NCI-H1105 (cell line): ENCODE measurements around the gene PTPN20.

Source experiments
- DNase-seq: peaks from one replicate; lab custom pipeline; 2025; lab: John Stamatoyannopoulos, UW

PTPN20 gene

GRCh38 chr10:47022311-47023131 lies 111.3 kb downstream of the PTPN20 start:
- no peak for DNase-seq

DNA sequence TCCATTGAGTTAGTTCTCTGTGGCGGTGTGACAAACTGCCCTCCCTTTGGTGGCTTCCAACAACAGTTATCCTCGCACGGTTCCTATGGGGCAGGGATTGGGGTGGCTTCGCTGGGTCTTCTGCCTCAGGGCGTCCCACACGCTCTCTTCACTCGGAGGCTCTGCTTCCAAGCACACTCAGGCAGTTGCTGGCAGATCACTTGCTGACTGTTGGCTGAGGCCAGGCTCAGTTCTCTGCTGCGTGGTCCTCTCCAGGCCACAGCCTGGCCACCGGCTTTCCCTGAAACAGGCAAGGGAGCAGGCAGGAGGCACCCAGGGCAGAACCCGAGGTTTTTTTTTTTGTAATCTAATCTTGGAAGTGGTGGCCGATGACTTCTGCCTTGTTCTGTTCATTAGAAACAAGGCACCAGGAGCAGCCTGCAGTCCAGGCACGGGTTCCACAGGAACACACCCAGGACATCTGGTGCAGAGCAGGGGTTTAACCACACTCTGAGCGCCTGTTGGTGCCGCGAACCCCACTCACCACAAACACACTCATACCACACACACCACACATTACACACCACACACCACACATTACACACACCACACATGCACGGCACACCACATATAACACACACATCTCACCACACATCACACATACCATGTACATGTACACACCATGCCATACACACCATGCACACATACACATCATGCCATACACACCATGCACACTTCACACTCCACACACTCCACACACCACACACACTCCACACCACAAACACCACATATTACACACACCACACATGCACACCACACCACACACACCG lies 112.2 kb downstream of the PTPN20 start:
- DNase-seq: no peak

GRCh38 chr10:47024046-47024322 lies 112.8 kb downstream of the PTPN20 start:
- no peak for DNase-seq

GRCh38 chr10:47024399-47025252 lies 113.4 kb downstream of the PTPN20 start:
- peak; percentile 11 for DNase-seq

DNA sequence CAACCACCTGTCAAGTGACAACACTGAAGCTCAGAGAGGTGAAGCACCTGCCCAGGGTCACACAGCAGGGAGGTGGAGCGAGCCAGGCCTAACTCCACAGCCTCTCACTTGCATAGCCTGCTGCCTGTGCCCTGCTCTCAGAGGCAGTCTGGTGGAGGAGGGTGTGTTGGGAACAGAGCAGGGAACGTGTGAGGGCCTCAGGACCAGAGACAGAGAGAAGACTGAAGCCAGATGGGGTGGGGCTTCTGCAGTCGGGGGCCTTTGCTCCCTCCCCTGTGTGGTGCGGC lies 114.0 kb downstream of the PTPN20 start:
- DNase-seq: no peak

DNA sequence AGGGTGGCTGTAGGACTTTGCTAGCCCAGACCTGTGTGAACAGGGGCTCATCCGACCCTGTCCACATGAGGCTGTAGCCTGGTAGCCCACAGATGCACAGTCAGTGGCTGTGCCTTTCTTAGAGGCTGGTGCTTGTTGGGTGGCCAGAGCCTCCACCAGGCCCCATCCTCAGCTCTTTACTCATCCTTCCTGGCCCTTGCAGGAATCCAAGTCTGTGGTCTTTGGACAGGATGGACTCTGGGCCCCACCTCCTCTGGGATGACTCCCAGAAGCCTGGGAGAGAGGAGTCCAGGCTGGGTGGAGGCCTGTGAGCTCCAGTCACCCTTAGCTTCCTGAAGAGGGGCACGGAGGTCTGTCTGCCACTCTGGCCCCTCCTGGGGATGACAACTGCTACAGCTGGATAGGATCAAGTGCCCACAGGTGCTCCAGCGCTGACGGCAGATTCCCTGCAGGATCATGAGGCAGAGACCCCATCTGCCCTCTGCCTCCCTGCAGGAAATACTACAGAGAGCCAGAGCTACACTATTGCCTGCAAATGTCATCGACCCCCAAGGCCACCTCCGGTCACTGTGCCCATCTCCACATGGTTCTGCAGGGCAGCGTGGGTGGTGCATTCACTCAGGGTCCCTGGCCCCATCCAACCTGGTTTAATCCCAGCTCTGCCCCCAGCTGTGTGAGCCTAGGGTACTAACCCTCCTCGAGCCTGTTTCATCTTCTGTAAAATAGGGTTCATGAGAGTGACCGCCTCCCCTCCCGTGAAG lies 114.5 kb downstream of the PTPN20 start:
- DNase-seq: no peak

DNA sequence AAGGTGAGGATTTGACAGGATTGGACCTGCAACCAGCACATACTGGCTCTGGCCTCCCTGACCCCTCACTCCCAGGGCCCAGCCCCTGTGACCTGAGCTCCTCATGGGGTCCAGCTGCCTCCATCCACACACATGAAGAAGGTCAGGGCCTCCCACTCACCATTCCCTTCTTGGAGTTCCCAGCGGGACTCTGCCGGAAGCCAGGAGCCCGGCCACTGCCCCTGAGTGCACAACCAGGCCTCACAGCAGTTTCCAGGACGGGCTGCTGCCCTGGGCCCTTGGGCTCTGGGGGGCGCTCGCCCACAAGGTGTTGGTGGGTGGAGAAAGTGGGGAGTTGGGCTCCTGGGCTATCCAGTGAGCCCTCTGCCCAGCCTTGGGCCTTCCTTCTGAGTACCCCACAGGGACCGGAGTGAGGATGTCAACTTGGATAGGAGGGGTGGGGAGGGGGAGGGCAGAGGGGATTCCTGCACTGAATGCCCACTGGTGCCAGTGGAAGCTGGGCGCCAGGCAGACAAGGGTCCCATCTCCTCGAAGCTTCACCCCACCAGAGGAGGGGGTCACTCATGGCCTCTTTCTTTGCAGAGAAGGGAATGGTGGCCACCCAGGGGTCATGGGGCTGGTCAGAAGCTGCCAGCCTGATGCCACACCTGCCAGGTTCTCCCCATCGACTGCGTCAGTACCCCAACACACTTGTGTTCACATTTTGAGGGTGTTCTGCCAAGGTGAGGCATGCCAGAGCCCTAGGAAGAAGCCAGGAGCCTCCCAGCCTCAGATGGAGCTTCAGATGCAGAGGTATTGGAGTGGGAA lies 115.3 kb downstream of the PTPN20 start:
- DNase-seq: no peak

GRCh38 chr10:47027108-47027783 lies 116.0 kb downstream of the PTPN20 start:
- no peak for DNase-seq

DNA sequence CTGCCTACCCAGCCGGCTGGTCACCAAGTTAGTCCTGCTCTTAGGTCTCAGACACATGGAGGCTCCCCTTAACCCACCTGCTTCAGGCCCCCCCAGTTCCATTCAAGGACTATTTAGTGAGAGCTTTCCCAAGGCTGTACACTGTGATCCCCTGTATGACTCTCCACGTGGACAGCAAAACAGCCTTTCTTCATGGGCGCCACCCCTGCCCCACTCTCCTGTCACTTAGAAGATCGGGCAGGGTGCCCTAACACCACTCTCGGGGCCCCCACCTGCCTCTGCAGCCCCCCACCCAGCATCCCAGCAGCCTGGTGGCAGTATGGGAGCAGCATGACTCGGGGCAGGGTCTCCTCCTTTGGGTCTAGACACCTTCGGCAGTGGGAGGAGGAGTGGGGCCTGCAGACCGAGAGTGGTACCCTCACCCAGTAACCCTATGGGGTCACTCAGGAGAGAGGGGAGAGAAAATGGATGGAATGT lies 116.6 kb downstream of the PTPN20 start:
- DNase-seq: no peak

- no peak for DNase-seq
Measured at GRCh38 chr10:47028466-47028865, 117.2 kb downstream of the PTPN20 start.

DNA sequence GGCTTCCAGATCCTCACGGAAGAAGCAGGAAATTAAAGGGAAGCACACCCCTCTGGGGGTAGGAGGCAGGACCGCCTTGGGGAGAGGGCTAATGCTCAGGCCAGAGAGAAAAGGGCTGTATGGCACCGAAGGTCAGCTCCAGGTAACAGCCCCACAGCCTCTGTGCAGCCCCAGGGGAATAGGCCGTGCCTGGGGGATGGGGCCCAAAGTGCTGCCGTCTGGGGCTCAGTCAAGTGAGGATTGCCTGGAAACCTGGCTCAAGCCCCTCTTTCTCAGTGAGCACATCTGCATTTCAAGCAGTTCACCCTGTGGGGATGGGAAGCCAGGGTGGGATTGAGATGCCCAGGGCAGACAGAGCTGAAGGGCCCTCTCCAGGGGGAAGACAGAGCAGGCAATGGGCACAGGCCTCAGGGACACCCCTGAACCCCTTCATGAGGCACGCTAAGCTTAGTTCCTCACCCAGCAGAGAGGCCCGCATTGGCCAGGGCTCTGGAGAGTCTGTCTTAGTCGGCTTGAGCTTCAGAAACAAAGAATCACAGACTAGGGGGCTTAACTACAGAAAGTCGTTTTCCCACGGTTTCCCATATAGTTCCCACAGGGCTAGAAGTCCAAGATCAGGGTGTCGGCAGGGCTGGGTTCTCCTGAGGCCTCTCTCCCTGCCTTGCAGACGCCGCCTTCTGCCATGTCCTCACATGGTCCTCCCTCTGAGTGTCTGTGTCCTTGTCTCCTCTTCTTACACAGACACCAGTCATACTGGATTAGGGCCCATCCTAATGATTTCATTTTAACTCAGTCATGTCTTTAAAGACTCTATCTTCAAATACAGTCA lies 118.2 kb downstream of the PTPN20 start:
- no peak for DNase-seq

DNA sequence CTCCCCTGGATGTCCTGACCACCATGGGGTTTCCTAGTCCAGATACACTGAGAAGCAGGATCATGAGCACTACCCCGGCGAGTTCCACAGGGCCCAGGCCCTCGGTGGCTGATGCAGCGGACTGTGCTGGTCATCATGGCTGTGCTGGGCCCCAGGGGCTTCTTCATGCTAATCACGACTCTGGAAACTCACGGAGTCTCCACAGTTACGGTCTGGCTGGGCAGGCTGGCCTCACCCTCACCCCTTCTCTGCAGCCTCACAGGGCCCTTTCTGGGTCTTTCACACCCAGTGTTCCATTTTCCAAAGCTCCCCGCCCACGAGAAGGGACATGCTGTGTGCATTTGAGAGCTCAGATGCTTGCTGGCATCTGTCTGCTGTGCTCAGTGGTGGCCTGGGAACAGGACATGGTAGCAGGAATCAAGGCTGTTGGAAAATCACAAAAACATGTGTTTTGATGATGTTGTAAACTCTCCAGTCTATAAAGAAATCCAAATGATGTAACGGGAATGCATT lies 119.0 kb downstream of the PTPN20 start:
- DNase-seq: no peak

DNA sequence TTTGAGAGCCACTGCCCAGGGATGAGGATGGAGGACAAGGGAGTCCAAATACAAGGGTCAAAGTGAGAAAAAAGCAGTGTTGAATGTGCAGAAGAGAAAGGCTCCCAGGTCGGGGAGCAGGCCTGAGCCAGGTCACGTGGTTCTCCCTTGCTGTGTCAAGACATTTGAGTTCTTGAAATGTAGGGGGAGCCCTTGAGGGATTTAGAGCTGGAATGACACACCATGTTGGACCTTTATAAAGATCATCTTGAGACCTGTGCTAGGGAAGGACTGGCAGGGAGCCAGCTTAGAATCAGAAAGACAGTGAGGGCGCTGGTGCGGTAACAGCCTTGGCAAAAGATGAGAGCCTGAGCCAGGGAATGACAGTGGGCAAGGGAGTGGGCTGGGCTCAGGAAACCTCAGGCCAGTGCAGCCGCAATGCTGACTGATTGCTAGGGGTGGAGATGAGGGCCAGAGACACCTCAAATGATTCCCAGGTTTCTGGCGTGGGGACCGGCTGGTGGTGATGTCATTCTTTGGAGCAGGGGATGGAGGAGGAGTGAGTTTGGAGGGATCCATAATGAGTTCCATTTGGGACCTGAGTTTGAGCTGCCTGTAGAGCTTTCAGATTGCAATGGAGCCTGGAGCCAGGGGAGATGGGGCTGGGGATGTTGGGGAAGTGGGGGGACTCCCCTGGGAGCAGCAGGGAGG lies 120.1 kb downstream of the PTPN20 start:
- no peak for DNase-seq

DNA sequence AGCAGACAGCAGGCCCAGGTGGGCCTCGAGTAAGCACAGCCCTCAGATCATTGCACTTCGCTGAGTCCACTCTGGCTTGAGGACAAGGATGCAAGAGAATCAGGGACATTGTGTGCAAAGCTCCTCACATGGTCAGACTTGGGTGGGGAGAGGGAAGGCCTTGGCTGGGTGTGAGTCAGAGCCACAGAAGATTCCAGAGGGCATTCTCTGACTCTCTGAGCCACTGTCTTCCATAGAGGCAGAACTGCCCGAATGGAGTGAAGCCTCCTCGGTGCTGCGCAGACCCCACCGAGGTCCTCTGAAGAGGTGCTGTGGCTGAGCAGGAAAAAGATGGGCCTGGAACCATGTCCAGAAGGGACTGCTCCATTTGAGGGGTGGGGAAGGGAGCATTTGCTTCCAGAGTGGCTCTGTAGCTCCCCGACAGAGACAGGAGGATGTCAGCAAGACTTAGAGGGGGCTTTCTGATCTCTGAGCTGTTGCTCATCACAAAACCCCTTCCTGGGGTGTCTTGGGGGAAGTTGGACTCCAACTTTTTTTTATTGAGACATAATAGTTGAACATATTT lies 120.8 kb downstream of the PTPN20 start:
- no peak for DNase-seq

GRCh38 chr10:47033081-47033480 lies 121.9 kb downstream of the PTPN20 start:
- no peak for DNase-seq

DNA sequence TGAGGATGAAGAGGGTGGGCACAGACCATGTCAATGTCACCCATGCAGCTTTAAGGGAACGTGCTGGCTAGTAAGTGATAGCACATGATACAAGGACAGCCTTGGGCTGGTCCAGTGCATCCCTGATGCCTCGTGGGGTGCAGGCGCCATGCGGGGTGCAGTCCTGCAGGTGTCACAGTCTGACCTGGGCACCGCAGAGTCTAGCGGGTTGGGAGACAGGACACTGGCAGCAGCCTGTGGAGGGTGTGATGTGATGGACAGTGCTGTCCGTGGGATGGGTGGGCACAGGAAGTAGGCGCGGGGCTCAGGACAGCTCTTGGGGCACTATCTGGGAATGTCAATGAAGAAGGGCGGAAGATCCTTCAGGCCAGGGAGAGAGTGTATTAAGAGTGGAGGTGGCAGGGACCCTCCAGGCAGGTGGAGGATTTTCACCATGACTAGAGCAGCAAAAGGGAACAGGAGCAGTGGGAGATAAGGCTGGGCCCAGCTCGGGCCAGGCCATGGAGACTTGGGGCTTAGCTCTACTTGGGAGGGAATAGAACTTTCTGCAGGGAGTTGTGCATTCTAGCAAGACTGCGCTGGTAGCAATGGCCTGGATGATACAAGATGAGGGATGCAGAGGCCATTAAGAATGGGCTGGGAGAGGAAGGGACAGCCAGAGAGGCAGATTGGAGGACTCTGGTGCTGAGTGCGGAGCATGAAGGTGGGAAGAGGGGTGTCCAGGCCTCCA lies 122.5 kb downstream of the PTPN20 start:
- DNase-seq: no peak

DNA sequence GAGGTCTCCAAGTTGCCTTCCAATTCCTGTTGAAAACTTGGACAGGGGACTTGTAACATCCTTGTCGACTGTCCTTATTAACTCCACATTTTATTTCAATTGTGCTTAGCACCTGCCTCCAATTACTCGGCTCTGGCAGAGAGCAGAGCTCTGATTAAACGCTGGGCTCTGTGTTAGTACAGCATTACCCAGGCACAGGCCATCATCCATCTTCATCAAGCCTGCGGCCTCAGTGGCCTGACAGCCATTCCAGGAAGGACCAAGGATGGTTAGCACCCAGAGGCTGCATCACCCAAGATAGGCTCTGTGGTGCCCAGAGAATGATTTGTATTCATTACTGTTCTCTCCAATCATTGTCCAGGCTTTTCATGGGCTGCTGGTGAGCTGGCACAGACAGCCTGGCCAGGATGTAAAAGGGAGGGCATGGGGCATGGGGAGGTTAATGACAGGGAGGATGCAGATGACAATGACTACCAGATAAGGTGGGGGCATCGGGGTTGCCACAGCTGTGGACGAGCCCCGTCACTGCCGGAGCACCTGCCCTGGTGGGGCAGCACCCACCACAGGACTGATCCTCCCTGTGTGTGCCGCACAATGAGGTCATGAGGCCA lies 123.3 kb downstream of the PTPN20 start:
- DNase-seq: no peak
